ENCODE results near the gene OGFR.

The OGFR gene

DNA sequence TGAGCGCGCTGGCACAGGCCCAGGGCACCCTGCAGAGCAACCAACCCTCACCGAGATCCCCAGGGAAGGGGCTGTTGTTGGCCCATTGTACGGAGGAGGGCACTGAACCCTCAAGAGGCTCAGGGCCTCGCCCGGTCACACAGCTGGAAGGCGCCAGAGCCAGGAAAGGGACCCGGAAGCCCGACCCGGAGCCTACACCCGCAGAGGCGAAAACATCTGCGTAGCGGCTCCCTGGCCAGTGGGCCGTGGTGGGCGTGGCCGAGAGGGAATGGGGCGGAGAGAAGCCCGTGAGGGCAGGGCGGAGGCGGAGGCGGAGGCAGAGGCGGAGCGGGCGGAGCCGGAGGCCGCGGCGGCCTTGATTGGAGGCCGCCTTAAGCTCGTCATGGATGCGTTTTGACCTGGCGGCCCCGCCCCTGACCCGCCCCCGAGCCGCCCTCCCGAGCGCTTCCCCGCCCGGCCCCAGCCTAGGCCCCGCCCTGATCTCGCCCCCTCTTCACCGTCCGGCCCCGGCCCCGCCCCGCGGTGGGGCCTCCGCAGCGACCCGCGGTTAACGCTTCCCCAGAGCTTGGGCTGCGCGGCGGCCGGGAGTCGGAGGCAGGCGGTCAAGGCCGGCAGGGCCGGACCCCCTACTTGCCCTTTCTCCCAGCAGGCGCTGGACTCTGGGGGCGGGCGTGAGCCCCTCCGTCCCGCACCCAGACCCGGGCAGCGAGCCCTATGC is 10.5 kb upstream of the OGFR start:
- TF ChIP-seq TAF1 (IDR thresholded peaks at IDR 0.05; ENCODE audit: low read depth, low read length), result 0 out of 2 replicates have a peak, but pooled peaks have one; percentile 60
- TF ChIP-seq POLR2A (IDR thresholded peaks at IDR 0.05; ENCODE audit: low read depth, low read length), result peak; percentile 41; the same call in 1 of the 2 replicates
- no peak for TF ChIP-seq SPI1 (IDR thresholded peaks at IDR 0.05; ENCODE audit: low read depth, low read length)
- TF ChIP-seq POU2F2 (IDR thresholded peaks at IDR 0.05; ENCODE audit: low read depth, low read length), result no peak
- peak; percentile 53; the same call in 1 of the 2 replicates for TF ChIP-seq POLR2AphosphoS5 (IDR thresholded peaks at IDR 0.05; ENCODE audit: low read depth, low read length)
- TF ChIP-seq PAX5 (IDR thresholded peaks at IDR 0.05; ENCODE audit: insufficient read depth, low read length, severe bottlenecking), result no peak
- FAIRE-seq, result peak; percentile 92
- DNase-seq (ENCODE audit: insufficient read length, low spot score), result peak; percentile 93

DNA sequence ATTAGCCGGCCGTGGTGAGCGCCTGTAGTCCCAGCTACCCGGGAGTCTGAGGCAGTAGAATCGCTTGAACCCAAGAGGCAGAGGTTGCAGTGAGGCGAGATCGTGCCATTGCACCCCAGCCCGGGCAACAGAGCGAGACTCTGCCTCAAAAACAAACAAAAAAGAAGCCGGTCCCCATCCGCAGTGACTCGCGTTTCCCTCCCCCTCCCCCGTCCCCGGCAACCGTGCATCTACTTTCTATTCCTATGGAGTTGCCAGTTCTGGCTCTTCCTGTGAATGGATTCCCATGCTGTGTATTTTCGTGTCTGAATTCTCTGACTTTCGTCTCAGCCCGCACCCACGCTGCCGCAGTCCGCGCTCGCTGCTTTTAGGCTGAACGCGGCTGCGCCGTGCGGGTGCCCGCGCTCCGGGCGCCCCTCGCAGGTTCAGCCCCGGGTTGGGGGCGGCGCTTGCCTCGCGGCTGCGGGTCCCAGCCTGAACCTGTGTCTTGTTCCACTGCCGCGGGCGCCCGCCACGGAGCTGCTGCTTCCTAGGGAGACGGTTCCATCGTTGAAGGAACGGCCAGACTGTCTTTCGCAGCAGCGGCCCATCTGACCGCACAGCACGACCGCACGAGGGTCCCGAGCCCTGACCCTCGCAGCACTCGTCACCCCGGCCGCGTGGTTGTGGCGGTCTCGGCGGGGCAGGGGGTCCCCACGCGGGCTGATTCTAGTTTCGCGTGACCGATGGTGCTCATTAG is 9.4 kb upstream of the OGFR start:
- FAIRE-seq (peak; percentile 40), DNase-seq (ENCODE audit: insufficient read length, low spot score) (no peak)
- TF ChIP-seq POLR2A (IDR thresholded peaks at IDR 0.05; ENCODE audit: low read depth, low read length) (no peak), TAF1 (IDR thresholded peaks at IDR 0.05; ENCODE audit: low read depth, low read length) (0 out of 2 replicates have a peak, but pooled peaks have one; percentile 12), POLR2AphosphoS5 (IDR thresholded peaks at IDR 0.05; ENCODE audit: low read depth, low read length) (no peak), PAX5 (IDR thresholded peaks at IDR 0.05; ENCODE audit: insufficient read depth, low read length, severe bottlenecking) (no peak), POU2F2 (IDR thresholded peaks at IDR 0.05; ENCODE audit: low read depth, low read length) (no peak)

DNA sequence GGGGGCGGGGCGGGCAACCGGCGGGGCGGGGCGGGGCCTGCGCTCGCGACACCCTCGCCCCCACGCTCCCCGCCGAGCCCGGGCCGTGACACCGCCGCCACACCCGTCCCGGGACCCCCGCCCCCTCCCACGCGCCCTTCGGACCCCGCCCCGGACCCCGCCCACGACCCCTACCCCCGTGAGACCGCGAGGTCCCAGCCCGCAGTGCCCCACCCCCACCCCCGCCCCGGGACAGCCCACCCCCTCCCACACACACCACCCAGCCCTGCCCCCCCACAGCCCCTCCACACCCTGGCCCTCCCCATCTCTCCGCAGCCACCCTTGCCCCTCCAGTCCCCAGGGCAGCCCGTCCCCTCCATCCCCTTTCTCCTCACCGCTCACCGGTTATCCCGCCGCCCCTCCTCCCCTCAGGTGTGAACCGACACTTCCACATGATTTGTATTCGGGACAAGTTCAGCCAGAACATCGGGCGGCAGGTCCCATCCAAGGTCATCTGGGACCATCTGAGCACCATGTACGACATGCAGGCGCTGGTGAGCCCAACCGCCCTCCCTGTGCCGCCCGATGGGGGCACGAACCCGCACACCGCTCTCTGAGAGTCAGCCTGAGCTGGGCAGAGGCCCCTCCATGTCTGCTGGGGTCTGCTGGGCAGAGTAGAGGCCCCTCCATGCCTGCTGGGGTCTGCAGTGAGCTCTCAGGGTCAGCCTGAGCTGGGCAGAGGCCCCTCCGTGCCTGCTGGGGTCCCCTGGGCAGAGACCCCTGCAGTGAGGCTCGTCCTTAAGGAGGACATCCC is 7.7 kb upstream of the OGFR start:
- no peak for DNase-seq (ENCODE audit: insufficient read length, low spot score)
- no peak for FAIRE-seq
- no peak for TF ChIP-seq TAF1 (IDR thresholded peaks at IDR 0.05; ENCODE audit: low read depth, low read length)
- no peak for TF ChIP-seq POLR2A (IDR thresholded peaks at IDR 0.05; ENCODE audit: low read depth, low read length)
- TF ChIP-seq POU2F2 (IDR thresholded peaks at IDR 0.05; ENCODE audit: low read depth, low read length), result no peak
- no peak for TF ChIP-seq POLR2AphosphoS5 (IDR thresholded peaks at IDR 0.05; ENCODE audit: low read depth, low read length)
- TF ChIP-seq SPI1 (IDR thresholded peaks at IDR 0.05; ENCODE audit: low read depth, low read length), result no peak
- no peak for TF ChIP-seq PAX5 (IDR thresholded peaks at IDR 0.05; ENCODE audit: insufficient read depth, low read length, severe bottlenecking)

DNA sequence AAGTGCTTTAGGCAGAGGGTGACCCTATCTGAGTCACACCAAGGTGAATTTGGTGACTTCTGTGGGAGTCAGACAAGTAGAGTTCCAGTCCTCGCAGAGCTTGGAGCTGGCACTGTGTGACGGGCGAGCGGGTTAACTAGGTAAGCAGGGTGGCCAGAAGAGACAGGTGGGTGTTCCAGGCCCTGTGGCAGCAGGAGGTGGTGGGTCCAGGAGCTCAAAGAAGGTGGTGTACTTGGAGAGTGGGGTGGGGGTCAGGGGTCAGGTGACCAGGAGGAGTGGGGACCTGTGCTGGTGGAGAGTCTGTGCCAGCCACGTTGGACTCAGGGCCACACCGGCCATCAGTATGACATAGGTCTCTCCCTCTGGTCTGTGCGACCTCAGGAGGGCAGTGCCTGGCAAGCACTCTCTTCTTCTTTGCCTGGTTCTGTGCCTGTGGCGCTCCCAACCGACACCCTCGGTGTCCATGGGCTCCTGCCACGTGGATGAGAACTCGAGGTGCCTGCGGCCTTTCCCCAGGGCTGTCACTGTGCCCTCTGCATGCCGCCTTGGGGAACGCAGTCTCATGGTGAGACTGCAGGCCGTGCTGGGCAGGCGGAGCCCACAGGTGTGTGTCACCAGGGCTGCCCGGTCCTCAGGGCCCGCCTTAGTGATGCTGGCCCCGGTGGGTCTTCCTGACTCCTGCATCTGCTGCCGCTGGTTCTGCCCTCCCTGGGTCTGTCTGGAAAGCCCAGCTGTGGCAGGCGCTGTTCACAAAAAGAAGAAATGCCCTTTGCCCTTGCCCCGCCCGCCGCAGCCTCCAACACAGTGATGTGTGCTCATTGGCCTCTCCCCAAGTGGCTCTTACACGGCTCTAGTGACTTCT is 6.7 kb upstream of the OGFR start:
- DNase-seq (ENCODE audit: insufficient read length, low spot score), result no peak
- no peak for FAIRE-seq
- TF ChIP-seq SPI1 (IDR thresholded peaks at IDR 0.05; ENCODE audit: low read depth, low read length) (no peak), PAX5 (IDR thresholded peaks at IDR 0.05; ENCODE audit: insufficient read depth, low read length, severe bottlenecking) (no peak), POLR2AphosphoS5 (IDR thresholded peaks at IDR 0.05; ENCODE audit: low read depth, low read length) (no peak), TAF1 (IDR thresholded peaks at IDR 0.05; ENCODE audit: low read depth, low read length) (no peak), POLR2A (IDR thresholded peaks at IDR 0.05; ENCODE audit: low read depth, low read length) (no peak)

DNA sequence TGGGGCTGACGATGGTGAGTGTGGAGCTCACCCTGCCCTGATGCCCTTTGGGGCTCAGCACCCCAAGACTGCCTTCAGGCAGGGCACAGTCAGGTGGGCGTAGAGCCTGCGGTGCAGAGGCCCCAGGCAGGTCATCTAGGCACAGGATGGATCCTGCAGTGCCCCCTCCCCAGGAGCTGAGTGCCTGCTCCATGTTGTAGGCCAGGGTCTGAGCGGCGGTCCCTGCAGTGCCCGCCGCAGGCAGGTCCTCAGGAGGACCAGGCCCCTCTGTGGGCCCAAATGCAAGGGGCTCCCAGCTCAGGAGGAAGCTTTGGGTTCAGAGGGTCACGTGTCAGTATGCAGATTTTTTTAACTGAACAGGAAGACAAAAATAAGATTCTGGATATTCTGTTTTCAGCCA is 5.6 kb upstream of the OGFR start:
- no peak for TF ChIP-seq POLR2AphosphoS5 (IDR thresholded peaks at IDR 0.05; ENCODE audit: low read depth, low read length)
- TF ChIP-seq POU2F2 (IDR thresholded peaks at IDR 0.05; ENCODE audit: low read depth, low read length), result no peak
- FAIRE-seq (no peak), DNase-seq (ENCODE audit: insufficient read length, low spot score) (no peak)

DNA sequence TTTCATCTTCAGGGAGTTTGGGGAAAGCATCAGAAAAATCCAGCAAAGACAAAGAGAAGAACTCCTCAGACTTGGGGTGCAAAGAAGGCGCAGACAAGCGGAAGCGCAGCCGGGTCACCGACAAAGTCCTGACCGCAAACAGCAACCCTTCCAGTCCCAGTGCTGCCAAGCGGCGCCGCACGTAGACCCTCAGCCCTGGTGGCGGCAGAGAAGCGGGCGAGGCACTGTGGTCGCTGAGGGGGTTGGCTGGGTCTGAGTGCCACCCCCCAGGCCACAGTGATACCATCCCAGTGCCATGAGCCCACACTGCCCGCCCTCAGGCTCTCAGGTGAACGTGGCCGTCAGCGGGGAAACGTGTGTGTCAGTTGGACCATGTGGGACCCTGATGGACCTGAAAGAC is 5.2 kb upstream of the OGFR start:
- TF ChIP-seq TAF1 (IDR thresholded peaks at IDR 0.05; ENCODE audit: low read depth, low read length) (no peak), POLR2AphosphoS5 (IDR thresholded peaks at IDR 0.05; ENCODE audit: low read depth, low read length) (no peak), PAX5 (IDR thresholded peaks at IDR 0.05; ENCODE audit: insufficient read depth, low read length, severe bottlenecking) (no peak), POLR2A (IDR thresholded peaks at IDR 0.05; ENCODE audit: low read depth, low read length) (no peak), POU2F2 (IDR thresholded peaks at IDR 0.05; ENCODE audit: low read depth, low read length) (no peak)
- DNase-seq (ENCODE audit: insufficient read length, low spot score), result no peak
- FAIRE-seq, result no peak

DNA sequence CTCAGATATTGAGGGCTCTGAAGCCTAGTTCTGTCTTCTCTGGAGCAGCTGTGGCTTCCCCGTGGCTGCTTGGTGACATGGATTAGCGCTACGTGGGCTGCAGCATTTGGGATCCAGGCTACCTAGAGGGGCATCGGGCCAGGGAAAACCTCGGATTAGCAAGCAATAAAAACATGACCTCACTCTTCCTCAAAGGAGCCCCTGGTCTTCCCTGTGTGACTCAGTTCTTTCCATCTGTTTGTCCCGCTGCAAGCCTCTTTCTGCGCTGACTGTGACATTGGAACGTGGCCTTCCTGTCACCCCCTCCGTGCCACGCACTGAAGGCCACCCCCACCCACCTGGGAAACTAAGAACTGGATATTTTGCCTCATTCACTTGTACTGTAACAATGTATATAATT is 4.8 kb upstream of the OGFR start:
- TF ChIP-seq PAX5 (IDR thresholded peaks at IDR 0.05; ENCODE audit: insufficient read depth, low read length, severe bottlenecking) (no peak), POU2F2 (IDR thresholded peaks at IDR 0.05; ENCODE audit: low read depth, low read length) (no peak), POLR2AphosphoS5 (IDR thresholded peaks at IDR 0.05; ENCODE audit: low read depth, low read length) (no peak), POLR2A (IDR thresholded peaks at IDR 0.05; ENCODE audit: low read depth, low read length) (no peak), SPI1 (IDR thresholded peaks at IDR 0.05; ENCODE audit: low read depth, low read length) (no peak), TAF1 (IDR thresholded peaks at IDR 0.05; ENCODE audit: low read depth, low read length) (no peak)
- no peak for FAIRE-seq
- no peak for DNase-seq (ENCODE audit: insufficient read length, low spot score)

DNA sequence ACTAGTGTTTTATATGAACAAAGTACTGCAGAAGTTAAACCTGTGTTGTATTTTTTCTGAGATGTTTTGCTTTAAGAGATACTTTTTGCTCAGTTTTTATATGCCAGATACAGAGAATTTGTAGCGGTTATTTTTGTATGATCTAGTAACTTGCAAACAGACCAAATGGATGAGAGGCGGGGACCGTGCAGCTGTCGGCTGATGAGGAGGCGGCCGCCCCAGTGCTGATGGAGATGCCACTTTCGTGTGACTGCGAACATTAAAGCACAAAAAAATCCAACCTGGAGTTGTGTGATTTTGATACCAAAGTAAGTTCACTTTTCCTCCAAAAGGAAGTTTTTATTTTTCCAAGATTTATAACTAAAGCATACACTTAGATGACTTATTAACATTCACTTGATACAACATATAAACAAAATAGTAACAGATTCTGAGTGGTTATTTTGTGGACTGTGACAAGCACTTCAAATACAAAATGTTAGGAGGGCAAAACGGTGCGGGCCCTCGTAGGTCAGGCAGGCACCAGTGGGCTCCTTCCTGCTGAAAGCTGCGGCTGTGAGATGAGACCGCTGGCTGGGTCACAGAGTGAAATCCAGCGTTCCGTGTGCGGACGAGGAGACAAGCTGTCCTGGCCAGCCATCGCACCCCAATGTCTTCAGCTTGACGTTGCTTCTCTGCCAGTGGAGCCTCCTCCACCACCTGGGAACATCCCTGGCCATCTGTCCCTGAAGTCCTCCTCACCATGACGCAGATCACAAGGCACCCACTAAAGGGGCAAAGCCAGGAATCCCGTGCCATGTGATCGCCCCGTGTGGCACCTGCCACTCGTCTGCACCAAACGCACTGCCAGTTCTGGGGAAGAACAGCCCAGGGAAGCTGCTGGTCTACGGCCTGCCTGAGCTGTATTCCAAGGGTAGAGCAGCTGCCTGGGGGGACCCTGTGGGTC is 4.0 kb upstream of the OGFR start:
- TF ChIP-seq PAX5 (IDR thresholded peaks at IDR 0.05; ENCODE audit: insufficient read depth, low read length, severe bottlenecking), result no peak
- TF ChIP-seq SPI1 (IDR thresholded peaks at IDR 0.05; ENCODE audit: low read depth, low read length), result no peak
- TF ChIP-seq POLR2AphosphoS5 (IDR thresholded peaks at IDR 0.05; ENCODE audit: low read depth, low read length), result no peak
- no peak for FAIRE-seq
- DNase-seq (ENCODE audit: insufficient read length, low spot score), result no peak
